H9 (cell line): ENCODE data around the gene ASB12. TPM values are rescaled to one million over a fixed set of nuclear protein-coding genes. Genes with fewer than 3 reads are reported as not detected.

ENCODE experiments used
- DNase-seq: peaks from one replicate; pipeline ENCODE4 v3.0.0-alpha.2; 2017
- H2AFZ ChIP-seq: one replicate; pipeline ENCODE4 v1.6.1; 2013; ENCODE audit warnings: mild to moderate bottlenecking, low read length, control low read depth, moderate library complexity
- H2AK5ac ChIP-seq: 2 replicates; pipeline ENCODE4 v1.6.1; 2013; ENCODE audit warnings: low read length, control low read depth, mixed read lengths; ENCODE audit not compliant: insufficient read length
- H2BK120ac ChIP-seq: one replicate; pipeline ENCODE4 v1.6.1; 2013; ENCODE audit warnings: low read depth, mild to moderate bottlenecking, low read length, control low read depth, inconsistent platforms; ENCODE audit not compliant: poor library complexity, severe bottlenecking
- H2BK12ac ChIP-seq: 2 replicates; pipeline ENCODE4 v1.6.1; 2013; ENCODE audit warnings: low read length, control low read depth, mixed read lengths, low read depth; ENCODE audit not compliant: insufficient read length
- H2BK15ac ChIP-seq: 2 replicates; pipeline ENCODE4 v1.6.1; 2013; ENCODE audit warnings: low read depth, low read length, control low read depth
- H2BK20ac ChIP-seq: one replicate; pipeline ENCODE4 v1.6.1; 2013; ENCODE audit warnings: low read depth, mild to moderate bottlenecking, low read length, control low read depth, inconsistent platforms; ENCODE audit not compliant: poor library complexity, severe bottlenecking
- H2BK5ac ChIP-seq: 2 replicates; pipeline ENCODE4 v1.6.1; 2013; ENCODE audit warnings: low read length, control low read depth, mixed read lengths; ENCODE audit not compliant: insufficient read length
- H3K14ac ChIP-seq: 2 replicates; pipeline ENCODE4 v1.6.1; 2013; ENCODE audit warnings: low read length, control low read depth; ENCODE audit not compliant: insufficient read depth
- H3K18ac ChIP-seq: 2 replicates; pipeline ENCODE4 v1.6.1; 2013; ENCODE audit warnings: low read depth, mild to moderate bottlenecking, mixed read lengths, low read length, control low read depth; ENCODE audit not compliant: insufficient read length
- H3K23ac ChIP-seq: 2 replicates; pipeline ENCODE4 v1.6.1; 2013; ENCODE audit warnings: low read length, control low read depth, mixed read lengths, low read depth; ENCODE audit not compliant: insufficient read length
- H3K23me2 ChIP-seq: 2 replicates; pipeline ENCODE4 v1.6.1; 2013; ENCODE audit warnings: low read depth, mild to moderate bottlenecking, mixed read lengths, low read length, control low read depth; ENCODE audit not compliant: insufficient read length, poor library complexity, severe bottlenecking
- H3K27ac ChIP-seq: 2 replicates; pipeline ENCODE4 v1.5.1; 2013; ENCODE audit warnings: low read length, control low read depth, mixed read lengths, low read depth; ENCODE audit not compliant: insufficient read length
- H3K27me3 ChIP-seq: 2 replicates; pipeline ENCODE4 v1.6.1; 2013; ENCODE audit warnings: low read length, control low read depth, inconsistent platforms; ENCODE audit not compliant: insufficient read depth
- H3K4ac ChIP-seq: 2 replicates; pipeline ENCODE4 v1.6.1; 2013; ENCODE audit warnings: low read depth, mild to moderate bottlenecking, control low read depth, inconsistent platforms, low read length, moderate library complexity
- H3K4me1 ChIP-seq: 2 replicates; pipeline ENCODE4 v1.6.1; 2013; ENCODE audit warnings: low read length, control low read depth, inconsistent platforms; ENCODE audit not compliant: insufficient read depth
- H3K4me2 ChIP-seq: 2 replicates; pipeline ENCODE4 v1.6.1; 2013; ENCODE audit warnings: low read length, control low read depth, mixed read lengths; ENCODE audit not compliant: insufficient read length, insufficient read depth
- H3K56ac ChIP-seq: 2 replicates; pipeline ENCODE4 v1.6.1; 2013; ENCODE audit warnings: low read depth, mild to moderate bottlenecking, mixed read lengths, low read length, control low read depth; ENCODE audit not compliant: insufficient read length
- H3K79me1 ChIP-seq: 2 replicates; pipeline ENCODE4 v1.6.1; 2013; ENCODE audit warnings: low read depth, mild to moderate bottlenecking, moderate library complexity, low read length, control low read depth, inconsistent platforms; ENCODE audit not compliant: insufficient read depth, poor library complexity, severe bottlenecking
- H3K79me2 ChIP-seq: 2 replicates; pipeline ENCODE4 v1.6.1; 2013; ENCODE audit warnings: low read length, control low read depth, inconsistent platforms; ENCODE audit not compliant: insufficient read depth
- H3K9ac ChIP-seq: 2 replicates; pipeline ENCODE4 v1.6.1; 2013; ENCODE audit warnings: low read length, control low read depth, mixed read lengths; ENCODE audit not compliant: insufficient read length; ENCODE audit errors: extremely low read depth
- H3K9me3 ChIP-seq: one replicate; pipeline ENCODE4 v1.6.1; 2013; ENCODE audit warnings: low read depth, low read length, inconsistent platforms; ENCODE audit not compliant: control insufficient read depth
- H3T11ph ChIP-seq: one replicate; pipeline ENCODE4 v1.6.1; 2013; ENCODE audit warnings: mild to moderate bottlenecking, low read length, control low read depth, inconsistent platforms
- H4K20me1 ChIP-seq: one replicate; pipeline ENCODE4 v1.6.1; 2013; ENCODE audit not compliant: control insufficient read depth, insufficient read length, insufficient read depth
- H4K5ac ChIP-seq: 2 replicates; pipeline ENCODE4 v1.6.1; 2013; ENCODE audit warnings: low read depth, mild to moderate bottlenecking, mixed read lengths, low read length, control low read depth; ENCODE audit not compliant: insufficient read length
- H4K8ac ChIP-seq: replicated peaks from 2 replicates; pipeline ENCODE4 v1.6.1; 2013; ENCODE audit warnings: low read length, control low read depth, mixed read lengths, low read depth; ENCODE audit not compliant: insufficient read length
- H4K91ac ChIP-seq: 2 replicates; pipeline ENCODE4 v1.6.1; 2013; ENCODE audit warnings: low read depth, mild to moderate bottlenecking, moderate library complexity, mixed read lengths, low read length, control low read depth; ENCODE audit not compliant: insufficient read length
- H3K27ac Mint-ChIP-seq, 3 experiments: 2 replicates in 2 of 3; 3 replicates in 1 of 3; pipeline ENCODE4 v1.8.0; 2020 to 2021; ENCODE audit warnings: mixed read lengths in 3 of 3, mild to moderate bottlenecking in 1 of 3, moderate library complexity in 1 of 3
- H3K27me3 Mint-ChIP-seq: 2 replicates; pipeline ENCODE4 v1.8.0; 2021; ENCODE audit warnings: low read depth, mild to moderate bottlenecking, moderate library complexity, mixed read lengths
- H3K36me3 Mint-ChIP-seq, 3 experiments: 2 replicates in 2 of 3; 3 replicates in 1 of 3; pipeline ENCODE4 v1.8.0; 2020 to 2021; ENCODE audit warnings: low read depth in 3 of 3, mixed read lengths in 3 of 3; ENCODE audit not compliant: insufficient read depth in 1 of 3
- H3K4me1 Mint-ChIP-seq, 2 experiments: 2 replicates each; pipeline ENCODE4 v1.8.0; 2020; ENCODE audit warnings: mixed read lengths in 2 of 2
- H3K4me3 Mint-ChIP-seq, 2 experiments: 2 replicates in 1 of 2; 3 replicates in 1 of 2; pipeline ENCODE4 v1.8.0; 2020 to 2021; ENCODE audit warnings: mild to moderate bottlenecking in 2 of 2, mixed read lengths in 2 of 2, moderate library complexity in 1 of 2
- H3K9me3 Mint-ChIP-seq, 2 experiments: 2 replicates in 1 of 2; 3 replicates in 1 of 2; pipeline ENCODE4 v1.8.0; 2020; ENCODE audit warnings: mild to moderate bottlenecking in 2 of 2, mixed read lengths in 2 of 2, moderate library complexity in 1 of 2
- CTCF ChIP-seq: fragments of 200-600 bp; sonication (generic); conservative IDR thresholded peaks from 3 replicates; pipeline ENCODE4 v1.8.0; 2021; ENCODE audit warnings: antibody characterized with exemption, mild to moderate bottlenecking
- WGBS: extraction: QIAGEN DNeasy Blood & Tissue Kit; methylation state at CpG from one replicate; pipeline ENCODE4 v1.1.7; 2013; ENCODE audit warnings: missing lambda C conversion rate, low lambda C conversion rate, mixed read lengths; ENCODE audit not compliant: insufficient read length; ENCODE audit errors: extremely low coverage; 5-methylcytosine and 5-hydroxymethylcytosine counted together
- total RNA-seq: library from RNA; stranded (reverse); gene quantifications from 2 replicates; pipeline ENCODE4 v1.2.1, GENCODE V29; 2021

Gene ASB12
- total RNA-seq, 1 experiment from 2014 or later: 0.46 TPM

- H3K23ac ChIP-seq: no peak overlapping the region
- H4K5ac ChIP-seq: no peak overlapping the region
- Mint-ChIP-seq H3K4me3 (no peak overlapping the region), H3K27ac (no peak overlapping the region), H3K4me1 (peaks cover 0 to 4% of the 10 kb centered on the region in 2 experiments; a peak in 2 of 4 replicates), H3K27me3 (no peaks in the 10 kb centered on the region; the same call in 1 of the 2 replicates), H3K36me3 (peaks cover 0 to 6% (median 3%) of the 10 kb centered on the region in 3 experiments; a peak in 4 of 7 replicates), H3K9me3 (peaks cover 56 to 59% of the 10 kb centered on the region in 2 experiments)
- H3K18ac ChIP-seq: no peak overlapping the region
- no peak for DNase-seq
- H3K9ac ChIP-seq: no peak overlapping the region
- no peak overlapping the region for H2BK12ac ChIP-seq
- no peaks in the 10 kb centered on the region for H3K4me1 ChIP-seq
- H2BK15ac ChIP-seq: no peak overlapping the region
- H3K79me1 ChIP-seq: no peaks in the 10 kb centered on the region
- no peak overlapping the region for H3K4me2 ChIP-seq
- no peak overlapping the region for H4K8ac ChIP-seq
- H4K20me1 ChIP-seq: no peaks in the 10 kb centered on the region
- no peak overlapping the region for H2AK5ac ChIP-seq
- no peak overlapping the region for H3K56ac ChIP-seq
- no peak overlapping the region for H3K4ac ChIP-seq
- no peak overlapping the region for H2AFZ ChIP-seq
- no peak overlapping the region for H3K27ac ChIP-seq
- H3K27me3 ChIP-seq: no peaks in the 10 kb centered on the region
- H3K79me2 ChIP-seq: no peaks in the 10 kb centered on the region
- H2BK20ac ChIP-seq: no peak overlapping the region
- H3K9me3 ChIP-seq: peaks cover 44% of the 10 kb centered on the region
- WGBS: no CpG with 5 or more reads among the region's 2 CpGs
- H3K14ac ChIP-seq: no peak overlapping the region
- H2BK5ac ChIP-seq: no peak overlapping the region
- no peak overlapping the region for H4K91ac ChIP-seq
- no peak overlapping the region for H3T11ph ChIP-seq
- no peaks in the 10 kb centered on the region for H3K23me2 ChIP-seq
- H2BK120ac ChIP-seq: no peak overlapping the region
- TF ChIP-seq CTCF: no peak
Measured at GRCh38 chrX:64184396-64184795, 46.0 kb downstream of the ASB12 start.
